ENCODE measurements around the gene RPN2.

DNA sequence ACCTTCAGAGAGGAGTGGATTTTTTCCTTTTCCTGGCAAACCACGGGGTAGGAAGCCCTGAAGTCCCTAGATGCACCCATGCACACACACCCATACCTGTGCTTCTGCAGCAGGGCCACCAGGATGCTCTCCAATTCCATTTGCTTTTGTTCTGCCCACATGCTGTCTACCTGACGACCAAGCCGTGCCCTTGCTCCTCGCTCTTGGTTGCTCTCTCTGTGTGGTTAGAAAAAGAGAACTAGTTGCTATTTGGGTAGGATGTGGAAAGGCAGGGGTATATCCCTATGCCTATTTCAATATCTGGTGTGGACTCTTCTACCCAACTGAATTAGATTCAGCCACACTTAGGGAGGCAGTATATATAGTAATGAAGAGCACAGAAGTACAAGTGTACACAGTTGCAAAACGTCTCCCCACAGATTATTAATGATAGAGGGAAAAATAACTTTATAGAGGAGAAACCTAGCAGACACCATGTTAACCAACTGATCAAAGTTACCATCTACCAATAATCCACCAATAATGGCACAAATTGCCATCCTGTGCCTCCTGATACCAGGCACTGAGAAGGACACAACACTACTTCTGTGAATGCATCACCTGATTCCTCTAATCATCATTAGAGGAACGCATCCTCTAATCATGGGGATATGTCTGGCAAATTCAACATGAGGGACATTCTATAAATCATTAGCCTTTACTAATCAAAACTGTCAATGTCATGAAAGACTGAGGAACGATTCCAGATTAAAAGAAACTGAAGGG is 75.2 kb downstream of the RPN2 start:
- TF ChIP-seq POLR2A (IDR thresholded peaks at IDR 0.05) (no peak), EP300 (IDR thresholded peaks at IDR 0.05) (no peak), POLR2AphosphoS5 (IDR thresholded peaks at IDR 0.05) (no peak)
- TF ChIP-seq, protein P1, sequence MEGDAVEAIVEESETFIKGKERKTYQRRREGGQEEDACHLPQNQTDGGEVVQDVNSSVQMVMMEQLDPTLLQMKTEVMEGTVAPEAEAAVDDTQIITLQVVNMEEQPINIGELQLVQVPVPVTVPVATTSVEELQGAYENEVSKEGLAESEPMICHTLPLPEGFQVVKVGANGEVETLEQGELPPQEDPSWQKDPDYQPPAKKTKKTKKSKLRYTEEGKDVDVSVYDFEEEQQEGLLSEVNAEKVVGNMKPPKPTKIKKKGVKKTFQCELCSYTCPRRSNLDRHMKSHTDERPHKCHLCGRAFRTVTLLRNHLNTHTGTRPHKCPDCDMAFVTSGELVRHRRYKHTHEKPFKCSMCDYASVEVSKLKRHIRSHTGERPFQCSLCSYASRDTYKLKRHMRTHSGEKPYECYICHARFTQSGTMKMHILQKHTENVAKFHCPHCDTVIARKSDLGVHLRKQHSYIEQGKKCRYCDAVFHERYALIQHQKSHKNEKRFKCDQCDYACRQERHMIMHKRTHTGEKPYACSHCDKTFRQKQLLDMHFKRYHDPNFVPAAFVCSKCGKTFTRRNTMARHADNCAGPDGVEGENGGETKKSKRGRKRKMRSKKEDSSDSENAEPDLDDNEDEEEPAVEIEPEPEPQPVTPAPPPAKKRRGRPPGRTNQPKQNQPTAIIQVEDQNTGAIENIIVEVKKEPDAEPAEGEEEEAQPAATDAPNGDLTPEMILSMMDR (IDR thresholded peaks at IDR 0.05) = no peak

Data from gastroesophageal sphincter (tissue), 3 donors.